ENCODE data around the gene MIAT.

Gene MIAT

DNA sequence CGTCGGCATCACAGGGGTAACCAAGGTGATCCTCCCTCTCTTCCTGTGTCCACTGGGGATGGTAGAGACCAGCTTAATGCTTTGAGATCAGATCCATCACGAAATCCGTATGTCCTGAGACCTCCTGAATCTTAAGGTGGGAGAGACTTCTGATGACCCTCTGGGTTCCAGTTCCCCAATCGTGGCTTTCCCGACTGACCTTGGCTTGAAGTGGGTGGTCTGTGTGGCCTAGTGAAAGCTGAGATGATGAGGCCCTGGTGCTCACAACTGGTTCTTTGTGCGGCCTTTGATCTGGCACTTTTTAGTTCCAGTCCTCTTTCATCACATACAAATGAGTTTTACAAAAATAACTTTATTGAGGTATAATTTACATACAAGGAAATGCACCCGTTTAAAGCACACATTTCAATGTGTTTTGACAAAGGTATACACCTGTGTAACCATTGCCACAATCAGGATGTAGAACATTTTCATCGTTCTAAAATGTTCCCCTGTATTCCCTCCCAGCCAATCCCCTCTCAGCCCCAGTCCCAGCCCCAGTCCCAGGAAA, 6.1 kb downstream of the MIAT start:
- DNase-seq (ENCODE audit: extremely low read depth, insufficient read length), result no peak
- Histone ChIP-seq H3K27me3 (replicated peaks; ENCODE audit: control insufficient read depth, insufficient read depth, low read length) (no peaks in the 10 kb centered on the region), H3K36me3 (ENCODE audit: control insufficient read depth, insufficient read depth, low read length) (no peaks in the 10 kb centered on the region), H3K4me3 (replicated peaks; ENCODE audit: low read depth, low read length) (no peak overlapping the region)
- TF ChIP-seq, protein P1, sequence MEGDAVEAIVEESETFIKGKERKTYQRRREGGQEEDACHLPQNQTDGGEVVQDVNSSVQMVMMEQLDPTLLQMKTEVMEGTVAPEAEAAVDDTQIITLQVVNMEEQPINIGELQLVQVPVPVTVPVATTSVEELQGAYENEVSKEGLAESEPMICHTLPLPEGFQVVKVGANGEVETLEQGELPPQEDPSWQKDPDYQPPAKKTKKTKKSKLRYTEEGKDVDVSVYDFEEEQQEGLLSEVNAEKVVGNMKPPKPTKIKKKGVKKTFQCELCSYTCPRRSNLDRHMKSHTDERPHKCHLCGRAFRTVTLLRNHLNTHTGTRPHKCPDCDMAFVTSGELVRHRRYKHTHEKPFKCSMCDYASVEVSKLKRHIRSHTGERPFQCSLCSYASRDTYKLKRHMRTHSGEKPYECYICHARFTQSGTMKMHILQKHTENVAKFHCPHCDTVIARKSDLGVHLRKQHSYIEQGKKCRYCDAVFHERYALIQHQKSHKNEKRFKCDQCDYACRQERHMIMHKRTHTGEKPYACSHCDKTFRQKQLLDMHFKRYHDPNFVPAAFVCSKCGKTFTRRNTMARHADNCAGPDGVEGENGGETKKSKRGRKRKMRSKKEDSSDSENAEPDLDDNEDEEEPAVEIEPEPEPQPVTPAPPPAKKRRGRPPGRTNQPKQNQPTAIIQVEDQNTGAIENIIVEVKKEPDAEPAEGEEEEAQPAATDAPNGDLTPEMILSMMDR (IDR thresholded peaks at IDR 0.05; ENCODE audit: insufficient read depth, low read length, poor library complexity, severe bottlenecking), result no peak

DNA sequence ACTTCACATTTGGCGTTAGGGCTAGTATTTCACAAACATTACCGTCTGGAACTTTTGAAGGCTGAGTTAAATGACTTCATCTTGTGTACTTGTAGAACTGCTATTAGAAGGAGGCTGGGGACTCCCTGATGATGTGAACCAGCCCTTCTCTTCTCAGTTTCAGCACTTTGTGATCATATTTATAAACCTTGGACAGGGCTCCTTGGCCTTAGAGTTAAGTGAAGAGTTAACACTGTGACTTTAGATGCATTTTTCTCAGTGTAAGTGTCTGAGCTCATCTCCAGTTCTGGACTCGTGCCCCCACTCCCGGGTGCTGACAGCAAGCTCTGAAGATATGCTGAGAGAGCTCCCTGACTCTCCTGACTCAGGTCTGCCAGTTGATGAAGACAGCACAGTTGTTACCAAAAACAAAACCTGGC, 8.4 kb downstream of the MIAT start:
- no peaks in the 10 kb centered on the region for H3K27me3 ChIP-seq (replicated peaks; ENCODE audit: control insufficient read depth, insufficient read depth, low read length)
- no peaks in the 10 kb centered on the region for H3K36me3 ChIP-seq (ENCODE audit: control insufficient read depth, insufficient read depth, low read length)
- TF ChIP-seq, protein P1 (IDR thresholded peaks at IDR 0.05; ENCODE audit: insufficient read depth, low read length, poor library complexity, severe bottlenecking), result no peak
- DNase-seq (ENCODE audit: extremely low read depth, insufficient read length), result no peak
- no peak overlapping the region for H3K4me3 ChIP-seq (replicated peaks; ENCODE audit: low read depth, low read length)

DNA sequence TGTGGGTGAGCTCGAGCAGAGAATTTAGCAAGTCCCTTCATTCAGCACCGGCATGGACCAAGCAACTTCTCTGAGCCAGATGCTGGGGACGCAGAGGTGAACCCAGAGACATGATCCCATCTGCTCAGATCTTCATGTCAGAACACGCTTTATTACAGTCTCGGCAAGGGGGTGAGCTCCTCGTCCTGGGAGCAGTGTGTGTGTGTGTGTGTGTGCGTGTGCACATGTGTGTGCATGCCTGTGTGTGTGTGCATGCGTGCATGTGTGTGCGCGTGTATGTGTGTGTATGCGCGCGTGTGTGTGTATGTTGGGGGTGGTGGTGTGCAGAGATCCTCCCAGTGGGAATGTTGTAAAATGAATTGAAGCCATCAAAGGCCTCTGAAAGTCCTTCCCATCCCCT, 9.8 kb downstream of the MIAT start:
- DNase-seq (ENCODE audit: extremely low read depth, insufficient read length), result no peak
- TF ChIP-seq, protein P1 (IDR thresholded peaks at IDR 0.05; ENCODE audit: insufficient read depth, low read length, poor library complexity, severe bottlenecking), result no peak
- no peaks in the 10 kb centered on the region for H3K36me3 ChIP-seq (ENCODE audit: control insufficient read depth, insufficient read depth, low read length)
- H3K4me3 ChIP-seq (replicated peaks; ENCODE audit: low read depth, low read length), result no peak overlapping the region
- no peaks in the 10 kb centered on the region for H3K27me3 ChIP-seq (replicated peaks; ENCODE audit: control insufficient read depth, insufficient read depth, low read length)

DNA sequence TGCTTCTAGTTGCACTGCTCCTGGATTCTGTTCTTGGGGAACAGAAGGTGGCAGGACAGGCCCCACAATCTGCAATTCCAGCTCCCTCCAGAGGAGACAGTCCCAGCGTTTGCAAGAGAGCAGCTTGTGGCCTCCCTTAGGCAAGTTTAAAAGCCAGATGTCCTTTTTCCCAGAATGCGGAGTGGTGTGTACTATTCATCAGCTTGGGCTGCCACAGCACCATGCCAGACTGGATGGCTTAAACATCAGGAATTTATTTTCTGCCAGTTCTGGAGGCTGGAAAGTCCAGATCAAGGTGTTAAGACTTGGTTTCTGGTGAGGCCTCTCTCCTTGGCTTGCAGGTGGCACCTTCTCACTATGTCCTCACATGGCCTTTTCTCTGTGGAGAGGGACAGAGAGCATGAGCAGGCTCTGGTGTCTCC, 11.7 kb downstream of the MIAT start:
- no peak for DNase-seq (ENCODE audit: extremely low read depth, insufficient read length)
- no peaks in the 10 kb centered on the region for H3K36me3 ChIP-seq (ENCODE audit: control insufficient read depth, insufficient read depth, low read length)
- H3K27me3 ChIP-seq (replicated peaks; ENCODE audit: control insufficient read depth, insufficient read depth, low read length), result no peaks in the 10 kb centered on the region
- no peak overlapping the region for H3K4me3 ChIP-seq (replicated peaks; ENCODE audit: low read depth, low read length)
- TF ChIP-seq, protein P1 (IDR thresholded peaks at IDR 0.05; ENCODE audit: insufficient read depth, low read length, poor library complexity, severe bottlenecking), result peak; percentile 36

DNA sequence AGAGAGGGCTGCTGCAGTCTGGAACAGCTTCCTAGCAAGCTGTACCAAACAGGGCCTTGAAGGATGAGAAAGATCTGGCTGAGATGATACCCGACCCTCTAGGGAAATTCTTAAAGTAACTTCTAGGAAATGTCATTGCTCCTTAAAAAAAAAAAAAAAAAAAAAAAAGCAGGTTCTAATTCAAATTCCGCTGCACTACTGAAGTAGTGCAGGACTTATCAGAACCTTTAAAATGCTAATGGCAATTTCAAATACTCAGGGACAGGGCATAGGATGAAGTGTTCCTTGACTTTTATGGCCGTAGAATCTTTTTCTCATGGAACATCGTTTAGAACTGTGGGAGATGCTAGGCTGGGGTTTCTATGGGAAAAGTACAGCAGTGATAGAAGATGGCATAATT, 13.1 kb downstream of the MIAT start:
- no peaks in the 10 kb centered on the region for H3K36me3 ChIP-seq (ENCODE audit: control insufficient read depth, insufficient read depth, low read length)
- TF ChIP-seq, protein P1 (IDR thresholded peaks at IDR 0.05; ENCODE audit: insufficient read depth, low read length, poor library complexity, severe bottlenecking), result no peak
- no peak overlapping the region for H3K4me3 ChIP-seq (replicated peaks; ENCODE audit: low read depth, low read length)
- no peaks in the 10 kb centered on the region for H3K27me3 ChIP-seq (replicated peaks; ENCODE audit: control insufficient read depth, insufficient read depth, low read length)
- no peak for DNase-seq (ENCODE audit: extremely low read depth, insufficient read length)

Data from GM06990 (cell line).